OCI-LY1 (cell line): ENCODE results near the gene PKNOX2.

Experiments used
- H2AFZ ChIP-seq: fragments of 200-600 bp; sonication (generic), shearing (Covaris generic); 2 replicates; pipeline ENCODE4 v1.6.0; 2014; ENCODE audit warnings: antibody characterized with exemption, mild to moderate bottlenecking, low read length
- H3F3A ChIP-seq: fragments of 200-600 bp; sonication (generic), shearing (Covaris generic); 2 replicates; pipeline ENCODE4 v1.6.0; 2014; ENCODE audit warnings: mild to moderate bottlenecking, antibody characterized with exemption, low read length, moderate library complexity; ENCODE audit not compliant: insufficient read depth
- H3K27ac ChIP-seq: fragments of 200-600 bp; sonication (generic); 2 replicates; pipeline ENCODE4 v1.5.1; 2014; ENCODE audit warnings: low read length, mixed run types, mild to moderate bottlenecking, low read depth; ENCODE audit not compliant: poor library complexity, severe bottlenecking
- H3K27me3 ChIP-seq: fragments of 200-600 bp; sonication (generic); 2 replicates; pipeline ENCODE4 v1.6.0; 2014; ENCODE audit warnings: antibody characterized with exemption, mild to moderate bottlenecking, low read length, moderate library complexity; ENCODE audit not compliant: insufficient read depth
- H3K36me3 ChIP-seq: fragments of 200-600 bp; sonication (generic); 2 replicates; pipeline ENCODE4 v1.6.1; 2014; ENCODE audit warnings: mild to moderate bottlenecking, antibody characterized with exemption, low read length, moderate library complexity, mixed read lengths; ENCODE audit not compliant: insufficient read depth
- H3K4me1 ChIP-seq: fragments of 200-600 bp; sonication (generic); 2 replicates; pipeline ENCODE4 v1.5.1; 2014; ENCODE audit warnings: mild to moderate bottlenecking, low read length, moderate library complexity; ENCODE audit not compliant: insufficient read depth, severe bottlenecking
- H3K4me2 ChIP-seq: fragments of 200-600 bp; sonication (generic), shearing (Covaris generic); 2 replicates; pipeline ENCODE4 v1.6.1; 2014; ENCODE audit warnings: low read length
- H3K4me3 ChIP-seq: fragments of 200-600 bp; sonication (generic); 2 replicates; pipeline ENCODE4 v1.5.1; 2014; ENCODE audit warnings: low read length, low read depth, mild to moderate bottlenecking, mixed read lengths; ENCODE audit not compliant: poor library complexity, severe bottlenecking
- H3K79me2 ChIP-seq: fragments of 200-600 bp; shearing (Covaris generic); 2 replicates; pipeline ENCODE4 v1.6.1; 2016; ENCODE audit warnings: mixed run types, low read length, mixed read lengths; ENCODE audit not compliant: insufficient read depth
- H3K9ac ChIP-seq: fragments of 200-600 bp; sonication (generic), shearing (Covaris generic); 2 replicates; pipeline ENCODE4 v1.6.1; 2014; ENCODE audit warnings: mild to moderate bottlenecking, low read length, mixed read lengths
- H3K9me2 ChIP-seq: fragments of 200-600 bp; sonication (generic), shearing (Covaris generic); 2 replicates; pipeline ENCODE4 v1.6.1; 2014; ENCODE audit warnings: low read depth, mild to moderate bottlenecking, low read length, mixed read lengths
- H3K9me3 ChIP-seq: fragments of 200-600 bp; shearing (Covaris generic); 2 replicates; pipeline ENCODE4 v1.6.1; 2014; ENCODE audit warnings: low read length, mixed read lengths
- H4K20me1 ChIP-seq: fragments of 200-600 bp; sonication (generic), shearing (Covaris generic); 2 replicates; pipeline ENCODE4 v1.6.0; 2016; ENCODE audit warnings: mild to moderate bottlenecking, low read length; ENCODE audit not compliant: insufficient read depth
- CTCF ChIP-seq: fragments of 200-600 bp; sonication (generic), shearing (Covaris generic); IDR thresholded peaks from 2 replicates; pipeline ENCODE4 v1.5.1; 2017; ENCODE audit warnings: mild to moderate bottlenecking, antibody characterized with exemption, low read length, moderate library complexity, mixed read lengths
- EZH2 ChIP-seq: fragments of 200-600 bp; sonication (generic), shearing (Covaris generic); IDR thresholded peaks from 2 replicates; pipeline ENCODE4 v1.8.0; 2017; ENCODE audit warnings: borderline replicate concordance, mixed run types, mild to moderate bottlenecking, antibody characterized with exemption, low read length, moderate library complexity, mixed read lengths

The PKNOX2 gene

GRCh38 chr11:125382822-125383221, 218.3 kb downstream of the PKNOX2 start:
- H4K20me1 ChIP-seq = no peaks in the 10 kb centered on the region
- H3K4me3 ChIP-seq = no peak overlapping the region
- no peaks in the 10 kb centered on the region for H3F3A ChIP-seq
- TF ChIP-seq CTCF = no peak
- TF ChIP-seq EZH2 = no peak
- no peak overlapping the region for H3K4me2 ChIP-seq
- H3K79me2 ChIP-seq = no peaks in the 10 kb centered on the region
- H3K36me3 ChIP-seq = no peaks in the 10 kb centered on the region
- H3K4me1 ChIP-seq = no peaks in the 10 kb centered on the region
- no peak overlapping the region for H3K9ac ChIP-seq
- H2AFZ ChIP-seq = no peak overlapping the region
- H3K9me2 ChIP-seq = no peaks in the 10 kb centered on the region
- H3K9me3 ChIP-seq = no peaks in the 10 kb centered on the region
- no peak overlapping the region for H3K27ac ChIP-seq
- no peaks in the 10 kb centered on the region for H3K27me3 ChIP-seq

GRCh38 chr11:125384825-125385224, 220.3 kb downstream of the PKNOX2 start:
- Histone ChIP-seq H3K4me1 (no peaks in the 10 kb centered on the region), H3K79me2 (no peaks in the 10 kb centered on the region), H2AFZ (no peak overlapping the region), H3K9ac (no peak overlapping the region), H3K36me3 (no peaks in the 10 kb centered on the region), H4K20me1 (no peaks in the 10 kb centered on the region), H3K4me3 (no peak overlapping the region), H3K9me2 (no peaks in the 10 kb centered on the region), H3F3A (no peaks in the 10 kb centered on the region), H3K4me2 (no peak overlapping the region), H3K9me3 (no peaks in the 10 kb centered on the region), H3K27me3 (no peaks in the 10 kb centered on the region), H3K27ac (no peak overlapping the region)
- TF ChIP-seq EZH2 (no peak), CTCF (no peak)

GRCh38 chr11:125387901-125388300, 223.3 kb downstream of the PKNOX2 start:
- no peaks in the 10 kb centered on the region for H3K9me2 ChIP-seq
- TF ChIP-seq CTCF (no peak), EZH2 (no peak)
- no peaks in the 10 kb centered on the region for H3K4me1 ChIP-seq
- no peaks in the 10 kb centered on the region for H3K36me3 ChIP-seq
- no peak overlapping the region for H2AFZ ChIP-seq
- H4K20me1 ChIP-seq = no peaks in the 10 kb centered on the region
- no peaks in the 10 kb centered on the region for H3K9me3 ChIP-seq
- no peaks in the 10 kb centered on the region for H3K27me3 ChIP-seq
- no peak overlapping the region for H3K4me3 ChIP-seq
- no peak overlapping the region for H3K9ac ChIP-seq
- H3K4me2 ChIP-seq = no peak overlapping the region
- H3F3A ChIP-seq = no peaks in the 10 kb centered on the region
- H3K27ac ChIP-seq = no peak overlapping the region
- H3K79me2 ChIP-seq = no peaks in the 10 kb centered on the region
